ENCODE results near the gene DYNC1H1.

- TF ChIP-seq CTCF (conservative IDR thresholded peaks at IDR 0.05; ENCODE audit: low read depth, low read length) = no peak
- no peak for TF ChIP-seq EZH2 (IDR thresholded peaks at IDR 0.05; ENCODE audit: borderline replicate concordance, low read depth, low read length, poor library complexity, severe bottlenecking)
These were observed 64.4 kb downstream of the DYNC1H1 start for GRCh38 chr14:102028733-102029132.
